Subcutaneous adipose tissue (tissue), 4 donors: Measurements from ENCODE around the gene FBXO11. TPM values are rescaled to one million over a fixed set of nuclear protein-coding genes. Genes with fewer than 3 reads are reported as not detected.

ENCODE experiments used
- total RNA-seq, 4 donors: library from RNA; depleted of rRNA; stranded (reverse); fragments of >200 nt; gene quantifications; one replicate each; pipeline ENCODE4 v1.1.0, GENCODE V29; 2016
- TF ChIP-seq, protein P1 (sequence below): fragments of 450-650 bp; IDR thresholded peaks from one replicate; pipeline ENCODE4 v1.5.1; 2016; ENCODE audit warnings: low read depth, mild to moderate bottlenecking, control low read depth, antibody characterized with exemption, moderate library complexity

FBXO11 gene
- total RNA-seq, 4 donors from 2014 or later = 66.3 to 90.7 (median 70.4) TPM

DNA sequence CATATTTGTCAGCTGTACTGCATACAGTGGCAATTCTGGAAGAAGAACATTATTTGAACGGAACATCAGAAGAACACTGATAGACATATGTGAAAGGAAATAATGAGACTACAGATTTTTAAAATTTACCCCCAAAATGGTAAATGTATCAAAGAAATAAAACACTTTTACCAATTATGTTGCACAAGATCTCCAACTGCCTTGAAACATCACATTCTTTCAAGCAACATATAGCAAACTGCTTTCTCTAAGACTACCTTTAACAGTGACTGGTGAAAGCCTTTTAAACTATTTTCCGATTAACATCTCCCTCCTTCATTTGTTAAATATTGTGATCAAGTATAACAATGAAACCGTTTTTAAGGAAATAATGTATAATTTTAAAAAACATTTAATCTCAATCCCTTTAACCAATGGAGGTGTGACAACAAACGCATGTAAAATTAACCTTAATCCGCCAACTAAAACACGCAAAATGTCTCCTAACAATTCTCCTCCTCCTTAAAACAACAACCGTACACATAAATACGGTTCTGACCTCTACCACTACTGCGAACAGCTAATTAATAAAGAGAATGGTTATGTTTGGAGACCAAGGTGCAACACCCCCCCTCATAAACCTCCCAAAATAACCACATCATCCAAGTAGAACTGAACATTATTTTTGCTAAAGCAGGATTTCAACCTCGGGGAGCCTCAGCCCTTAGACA is 2.4 kb downstream of the FBXO11 start:
- TF ChIP-seq, protein P1, sequence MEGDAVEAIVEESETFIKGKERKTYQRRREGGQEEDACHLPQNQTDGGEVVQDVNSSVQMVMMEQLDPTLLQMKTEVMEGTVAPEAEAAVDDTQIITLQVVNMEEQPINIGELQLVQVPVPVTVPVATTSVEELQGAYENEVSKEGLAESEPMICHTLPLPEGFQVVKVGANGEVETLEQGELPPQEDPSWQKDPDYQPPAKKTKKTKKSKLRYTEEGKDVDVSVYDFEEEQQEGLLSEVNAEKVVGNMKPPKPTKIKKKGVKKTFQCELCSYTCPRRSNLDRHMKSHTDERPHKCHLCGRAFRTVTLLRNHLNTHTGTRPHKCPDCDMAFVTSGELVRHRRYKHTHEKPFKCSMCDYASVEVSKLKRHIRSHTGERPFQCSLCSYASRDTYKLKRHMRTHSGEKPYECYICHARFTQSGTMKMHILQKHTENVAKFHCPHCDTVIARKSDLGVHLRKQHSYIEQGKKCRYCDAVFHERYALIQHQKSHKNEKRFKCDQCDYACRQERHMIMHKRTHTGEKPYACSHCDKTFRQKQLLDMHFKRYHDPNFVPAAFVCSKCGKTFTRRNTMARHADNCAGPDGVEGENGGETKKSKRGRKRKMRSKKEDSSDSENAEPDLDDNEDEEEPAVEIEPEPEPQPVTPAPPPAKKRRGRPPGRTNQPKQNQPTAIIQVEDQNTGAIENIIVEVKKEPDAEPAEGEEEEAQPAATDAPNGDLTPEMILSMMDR = no peak

DNA sequence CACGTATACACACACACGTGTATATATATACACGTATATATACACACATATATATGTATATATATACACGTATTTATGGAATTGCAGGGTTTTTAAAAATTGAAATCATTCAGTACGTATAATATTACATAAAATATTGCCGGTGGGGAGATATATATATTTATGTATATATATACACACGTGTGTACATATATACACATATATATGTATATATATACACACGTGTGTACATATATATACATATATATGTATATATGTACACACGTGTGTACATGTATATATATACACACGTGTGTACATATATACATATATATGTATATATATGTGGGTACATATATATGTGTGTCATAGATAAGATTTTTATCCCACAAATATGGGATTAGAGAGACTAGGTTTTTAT is 5.4 kb downstream of the FBXO11 start:
- TF ChIP-seq, protein P1 = no peak

DNA sequence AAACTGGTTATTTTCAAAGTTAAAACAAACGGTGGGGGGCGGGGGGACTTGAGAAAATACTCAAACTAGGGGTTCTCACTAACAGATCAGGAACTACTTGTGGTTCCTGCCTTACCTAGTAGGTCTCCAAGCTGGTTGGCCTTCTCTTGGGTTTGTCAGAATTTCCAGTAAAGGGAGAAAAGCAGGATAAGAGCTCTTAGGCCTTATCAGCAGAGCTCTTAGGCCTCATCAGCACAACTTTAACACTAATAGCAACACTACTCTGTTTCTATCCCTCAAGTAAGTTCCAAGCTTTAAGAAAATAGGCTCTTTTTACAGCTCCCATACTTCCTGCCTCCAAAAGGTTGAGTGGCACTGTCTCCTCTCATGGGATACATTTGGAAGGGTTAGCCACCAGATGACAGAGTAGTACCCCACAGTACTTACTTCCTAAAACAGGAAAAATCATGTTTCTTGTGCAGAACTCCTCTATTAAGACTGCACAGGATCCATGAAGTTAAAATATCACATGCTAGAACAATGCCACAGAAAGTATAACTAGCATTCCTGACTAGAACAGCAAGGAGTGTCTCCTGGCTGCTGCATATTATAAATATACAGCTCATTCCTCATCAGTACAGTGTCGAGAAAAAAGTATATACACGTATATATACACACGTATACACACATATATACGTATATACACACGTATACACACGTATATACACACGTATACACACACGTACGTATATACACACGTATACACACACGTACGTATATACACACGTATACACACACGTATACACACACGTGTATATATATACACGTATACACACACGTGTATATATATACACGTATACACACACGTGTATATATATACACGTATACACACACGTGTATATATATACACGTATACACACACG is 6.1 kb downstream of the FBXO11 start:
- TF ChIP-seq, protein P1 = no peak

DNA sequence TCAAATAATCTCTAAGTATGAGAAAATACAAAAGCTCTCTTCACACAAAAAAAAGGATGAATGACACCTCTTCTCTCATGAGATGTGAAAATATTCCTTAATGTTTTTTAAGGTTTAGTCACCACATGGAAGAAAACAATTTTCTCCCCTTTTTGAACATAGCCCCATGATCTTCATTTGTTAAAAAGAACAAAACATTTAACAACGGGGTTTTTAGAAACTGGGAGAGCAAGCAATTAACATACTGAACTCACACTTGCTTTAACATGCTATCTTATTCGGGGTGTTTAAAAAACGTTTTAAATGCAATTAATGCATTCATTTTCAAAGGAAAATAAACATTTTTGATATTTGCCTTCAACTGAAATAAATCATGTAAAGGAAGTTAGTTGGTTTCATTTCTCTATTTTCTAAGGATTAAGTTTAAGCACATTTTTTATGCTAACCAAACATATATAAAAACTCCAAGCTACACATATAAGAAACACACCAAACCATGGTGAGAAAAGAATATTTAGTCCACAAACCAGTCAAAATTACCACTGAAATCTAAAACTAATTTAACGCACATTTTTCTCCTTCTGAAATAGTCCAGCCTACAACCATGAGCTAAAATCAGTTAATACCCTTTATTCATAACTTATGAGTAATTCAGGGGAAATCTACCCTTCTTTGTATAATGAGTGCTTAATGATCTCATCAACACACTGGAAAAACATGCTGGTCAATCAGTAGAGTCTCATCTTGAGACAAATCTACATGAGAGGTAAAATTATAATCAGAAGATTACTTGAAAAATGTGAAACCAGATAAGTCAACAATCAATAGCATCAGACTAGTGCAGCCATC is 8.2 kb downstream of the FBXO11 start:
- TF ChIP-seq, protein P1 = no peak

DNA sequence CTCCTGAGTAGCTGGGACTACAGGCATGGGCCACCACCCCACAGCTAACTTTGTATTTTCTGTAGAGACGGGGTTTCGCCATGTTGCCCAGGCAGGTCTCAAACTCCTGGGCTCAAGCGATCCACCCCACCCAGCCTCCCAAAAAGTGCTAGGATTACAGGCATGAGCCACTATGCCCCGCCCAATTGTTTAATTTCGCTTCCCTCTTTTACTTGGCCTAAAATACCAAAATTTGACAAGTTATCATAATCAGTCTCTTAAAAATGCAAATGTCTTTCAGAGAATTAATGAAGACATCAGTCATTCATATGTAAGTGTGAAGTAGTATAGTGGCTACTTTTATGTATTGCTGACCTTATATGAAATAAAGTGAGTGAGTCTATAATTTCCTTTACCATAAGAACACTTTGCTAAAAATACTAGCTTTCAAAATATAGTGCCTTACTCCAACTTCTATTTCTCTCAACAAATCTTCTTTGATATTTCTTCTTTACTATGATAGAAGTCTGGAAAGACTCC is 9.8 kb downstream of the FBXO11 start:
- TF ChIP-seq, protein P1 = no peak

DNA sequence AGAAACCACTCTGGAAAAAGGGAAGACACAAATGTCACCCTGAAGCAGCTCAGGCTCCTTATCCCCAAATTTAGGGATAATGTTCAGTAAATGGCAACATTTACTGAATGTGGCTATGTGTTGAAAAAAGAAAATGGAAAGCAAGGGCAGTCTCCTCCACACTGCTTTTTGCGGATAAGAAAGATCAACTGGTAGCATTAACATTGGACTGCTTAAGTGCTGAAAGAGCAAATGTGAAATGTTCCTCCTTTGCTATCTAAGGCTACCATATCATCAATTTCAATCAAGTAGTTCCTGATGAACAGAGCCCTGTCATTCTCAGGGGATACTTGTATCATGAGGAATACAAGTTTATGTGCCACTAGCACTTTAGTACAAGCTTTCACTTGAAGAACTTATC is 12.5 kb downstream of the FBXO11 start:
- TF ChIP-seq, protein P1 = no peak
